ENCODE measurements around the gene XRCC6.
"Not testable (repeated sequence)": the region's sequence is repeated elsewhere in the genome, so short reads cannot be mapped to it uniquely, and the experiment has no call there.

Gene XRCC6

GRCh38 chr22:41596776-41597634 lies 24.1 kb upstream of the XRCC6 start:
- peak; percentile 39 for DNase-seq

- DNase-seq = no peak
These were observed 23.5 kb upstream of the XRCC6 start for GRCh38 chr22:41597635-41597953.

GRCh38 chr22:41598081-41598480 lies 23.0 kb upstream of the XRCC6 start:
- DNase-seq = no peak

- DNase-seq = no peak
These were observed 22.0 kb upstream of the XRCC6 start for GRCh38 chr22:41598891-41599635.

GRCh38 chr22:41600976-41601375 lies 20.1 kb upstream of the XRCC6 start:
- no peak for DNase-seq

GRCh38 chr22:41603873-41604332 lies 17.2 kb upstream of the XRCC6 start:
- no peak for DNase-seq

- no peak for DNase-seq
These were observed 12.7 kb upstream of the XRCC6 start for GRCh38 chr22:41608386-41608785.

- no peak for DNase-seq
These were observed 8.3 kb upstream of the XRCC6 start for GRCh38 chr22:41612603-41613306.

GRCh38 chr22:41613456-41613855 lies 7.6 kb upstream of the XRCC6 start:
- no peak for DNase-seq

- DNase-seq = no peak
These were observed 1.0 kb upstream of the XRCC6 start for GRCh38 chr22:41619979-41620588.

GRCh38 chr22:41620589-41621098 lies 451 bp upstream of the XRCC6 start, which contains the start of gene DESI1:
Gene DESI1 (minus strand): TSS chr22:41621043. CDS start chr22:41620839, 204 bp downstream.
- DNase-seq = peak; percentile 84

- DNase-seq = no peak
These were observed 750 bp downstream of the XRCC6 start for GRCh38 chr22:41621911-41622179.

GRCh38 chr22:41625577-41625976 lies 4.5 kb downstream of the XRCC6 start:
- no peak for DNase-seq

GRCh38 chr22:41631115-41631514 lies 10.0 kb downstream of the XRCC6 start:
- not testable (repeated sequence) for DNase-seq

GRCh38 chr22:41631615-41632014 lies 10.5 kb downstream of the XRCC6 start:
- not testable (repeated sequence) for DNase-seq

- not testable (repeated sequence) for DNase-seq
These were observed 13.5 kb downstream of the XRCC6 start for GRCh38 chr22:41634610-41635009.

- no peak for DNase-seq
These were observed 15.4 kb downstream of the XRCC6 start for GRCh38 chr22:41636467-41636866.

- not testable (repeated sequence) for DNase-seq
These were observed 16.5 kb downstream of the XRCC6 start for GRCh38 chr22:41637623-41638022.

GRCh38 chr22:41638124-41638523 lies 17.0 kb downstream of the XRCC6 start:
- no peak for DNase-seq

GRCh38 chr22:41638748-41639147 lies 17.7 kb downstream of the XRCC6 start:
- no peak for DNase-seq

- no peak for DNase-seq
These were observed 20.8 kb downstream of the XRCC6 start for GRCh38 chr22:41641854-41642253.

GRCh38 chr22:41642331-41643110 lies 21.4 kb downstream of the XRCC6 start:
- DNase-seq = no peak
